HepG2 (cell line): ENCODE data around the gene CADPS2.

ENCODE experiments used
- EZH2 ChIP-seq: conservative IDR thresholded peaks from 2 replicates; pipeline ENCODE4 v1.6.1; 2012; ENCODE audit warnings: mild to moderate bottlenecking, low read depth, low read length, moderate library complexity
- FOSL2 ChIP-seq: sonication (generic); formaldehyde crosslinking; IDR thresholded peaks from 2 replicates; pipeline ENCODE4 v1.4.0; 2020; ENCODE audit warnings: missing genetic modification reagents
- FOXK2 ChIP-seq: fragments of 450-650 bp; IDR thresholded peaks from 2 replicates; pipeline ENCODE4 v1.6.1; 2016
- POLR2A ChIP-seq, 2 experiments: IDR thresholded peaks; 2 replicates each; pipeline ENCODE4 v1.6.1; 2011; ENCODE audit warnings: low read depth in 2 of 2, low read length in 2 of 2, mild to moderate bottlenecking in 1 of 2, moderate library complexity in 1 of 2; ENCODE audit not compliant: insufficient read depth in 1 of 2
- RFX1 ChIP-seq: fragments of 450-650 bp; IDR thresholded peaks from 2 replicates; pipeline ENCODE4 v1.6.1; 2017
- ZNF232 ChIP-seq: sonication (generic); formaldehyde crosslinking; IDR thresholded peaks from 2 replicates; pipeline ENCODE4 v1.4.0; 2020; ENCODE audit warnings: missing genetic modification reagents, borderline replicate concordance
- ZNF253 ChIP-seq: sonication (generic); formaldehyde crosslinking; IDR thresholded peaks from 2 replicates; pipeline ENCODE4 v1.8.0; 2022; ENCODE audit warnings: mild to moderate bottlenecking, missing genetic modification reagents, borderline replicate concordance
- ZNF441 ChIP-seq: sonication (generic); formaldehyde crosslinking; IDR thresholded peaks from 2 replicates; pipeline ENCODE4 v1.7.0; 2021; ENCODE audit warnings: missing genetic modification reagents, borderline replicate concordance
- ZNF660 ChIP-seq: sonication (generic); formaldehyde crosslinking; IDR thresholded peaks from 2 replicates; pipeline ENCODE4 v1.5.1; 2020; ENCODE audit warnings: mild to moderate bottlenecking, low read depth, missing genetic modification reagents, borderline replicate concordance
- TF ChIP-seq, protein P1 (sequence below): sonication (generic); formaldehyde crosslinking; conservative IDR thresholded peaks from 2 replicates; pipeline ENCODE4 v1.8.0; 2022; ENCODE audit warnings: mild to moderate bottlenecking, moderate library complexity, missing genetic modification reagents
- TF ChIP-seq, protein P2 (sequence below): sonication (generic); formaldehyde crosslinking; IDR thresholded peaks from 2 replicates; pipeline ENCODE4 v1.5.1; 2020; ENCODE audit warnings: missing genetic modification reagents, mild to moderate bottlenecking, borderline replicate concordance
- TF ChIP-seq, protein P3 (sequence below): sonication (generic); formaldehyde crosslinking; IDR thresholded peaks from 2 replicates; pipeline ENCODE4 v1.8.0; 2022; ENCODE audit warnings: low read depth, missing genetic modification reagents
- TF ChIP-seq, protein P4 (sequence below): IDR thresholded peaks from 2 replicates; pipeline ENCODE4 v1.6.1; 2012; ENCODE audit warnings: inconsistent platforms

DNA sequence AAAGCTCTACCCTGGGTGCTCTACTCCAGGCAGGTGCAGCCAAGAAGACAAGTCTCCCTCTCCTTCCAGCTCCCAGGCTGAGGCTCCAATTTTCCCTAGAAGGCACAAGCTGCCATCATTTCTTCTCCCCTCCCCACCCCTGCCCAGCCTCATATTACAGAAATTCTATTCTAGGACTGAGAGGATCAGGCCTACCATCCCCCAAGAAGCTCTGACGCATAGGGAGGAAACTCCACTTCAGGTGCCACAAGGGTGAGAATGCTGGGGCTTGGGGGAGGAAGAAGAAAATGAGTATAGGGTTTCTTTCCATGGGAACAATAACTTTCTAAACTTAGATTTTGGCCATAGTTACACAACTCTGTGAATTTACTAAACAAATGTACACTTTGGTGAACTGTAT is 617.0 kb downstream of the CADPS2 start:
- TF ChIP-seq FOXK2 (no peak), ZNF253 (no peak), ZNF232 (CRISPR knock-in tag) (no peak), POLR2A (IDR thresholded peaks at IDR 0.05; ENCODE audit: insufficient read depth in 1 of 2, low read depth in 2 of 2, low read length in 2 of 2) (no peak), ZNF660 (CRISPR knock-in tag) (no peak), ZNF441 (no peak), EZH2 (no peak), FOSL2 (CRISPR knock-in tag) (no peak), RFX1 (no peak)
- TF ChIP-seq, protein P1, sequence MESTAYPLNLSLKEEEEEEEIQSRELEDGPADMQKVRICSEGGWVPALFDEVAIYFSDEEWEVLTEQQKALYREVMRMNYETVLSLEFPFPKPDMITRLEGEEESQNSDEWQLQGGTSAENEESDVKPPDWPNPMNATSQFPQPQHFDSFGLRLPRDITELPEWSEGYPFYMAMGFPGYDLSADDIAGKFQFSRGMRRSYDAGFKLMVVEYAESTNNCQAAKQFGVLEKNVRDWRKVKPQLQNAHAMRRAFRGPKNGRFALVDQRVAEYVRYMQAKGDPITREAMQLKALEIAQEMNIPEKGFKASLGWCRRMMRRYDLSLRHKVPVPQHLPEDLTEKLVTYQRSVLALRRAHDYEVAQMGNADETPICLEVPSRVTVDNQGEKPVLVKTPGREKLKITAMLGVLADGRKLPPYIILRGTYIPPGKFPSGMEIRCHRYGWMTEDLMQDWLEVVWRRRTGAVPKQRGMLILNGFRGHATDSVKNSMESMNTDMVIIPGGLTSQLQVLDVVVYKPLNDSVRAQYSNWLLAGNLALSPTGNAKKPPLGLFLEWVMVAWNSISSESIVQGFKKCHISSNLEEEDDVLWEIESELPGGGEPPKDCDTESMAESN (CRISPR knock-in tag) = no peak
- TF ChIP-seq, protein P2, sequence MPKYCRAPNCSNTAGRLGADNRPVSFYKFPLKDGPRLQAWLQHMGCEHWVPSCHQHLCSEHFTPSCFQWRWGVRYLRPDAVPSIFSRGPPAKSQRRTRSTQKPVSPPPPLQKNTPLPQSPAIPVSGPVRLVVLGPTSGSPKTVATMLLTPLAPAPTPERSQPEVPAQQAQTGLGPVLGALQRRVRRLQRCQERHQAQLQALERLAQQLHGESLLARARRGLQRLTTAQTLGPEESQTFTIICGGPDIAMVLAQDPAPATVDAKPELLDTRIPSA (CRISPR knock-in tag) = no peak
- TF ChIP-seq, protein P3, sequence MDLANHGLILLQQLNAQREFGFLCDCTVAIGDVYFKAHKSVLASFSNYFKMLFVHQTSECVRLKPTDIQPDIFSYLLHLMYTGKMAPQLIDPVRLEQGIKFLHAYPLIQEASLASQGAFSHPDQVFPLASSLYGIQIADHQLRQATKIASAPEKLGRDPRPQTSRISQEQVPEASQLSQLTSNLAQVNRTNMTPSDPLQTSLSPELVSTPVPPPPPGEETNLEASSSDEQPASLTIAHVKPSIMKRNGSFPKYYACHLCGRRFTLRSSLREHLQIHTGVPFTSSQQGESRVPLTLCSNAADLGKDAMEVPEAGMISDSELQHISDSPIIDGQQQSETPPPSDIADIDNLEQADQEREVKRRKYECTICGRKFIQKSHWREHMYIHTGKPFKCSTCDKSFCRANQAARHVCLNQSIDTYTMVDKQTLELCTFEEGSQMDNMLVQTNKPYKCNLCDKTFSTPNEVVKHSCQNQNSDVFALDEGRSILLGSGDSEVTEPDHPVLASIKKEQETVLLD = no peak
- TF ChIP-seq, protein P4, sequence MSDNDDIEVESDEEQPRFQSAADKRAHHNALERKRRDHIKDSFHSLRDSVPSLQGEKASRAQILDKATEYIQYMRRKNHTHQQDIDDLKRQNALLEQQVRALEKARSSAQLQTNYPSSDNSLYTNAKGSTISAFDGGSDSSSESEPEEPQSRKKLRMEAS = no peak
